CD14-positive monocyte (primary cell): ENCODE measurements around the gene PEX26. TPM values are rescaled to one million over a fixed set of nuclear protein-coding genes. Genes with fewer than 3 reads are reported as not detected.
A peak's percentile ranks its signal among the peaks of the same experiment; 100 is the strongest.

Source experiments
- DNase-seq, 3 donors: peaks; one replicate each; pipeline ENCODE4 v3.0.0-alpha.2; 2011 to 2022
- H2AFZ ChIP-seq: 2 replicates; pipeline ENCODE4 v1.6.0; 2012; ENCODE audit warnings: mild to moderate bottlenecking, low read depth, low read length, inconsistent platforms; ENCODE audit not compliant: insufficient read depth, poor library complexity, severe bottlenecking
- H3K27ac ChIP-seq, 2 donors: 1 replicate in 1 of 2; 2 replicates in 1 of 2; pipeline ENCODE4 v1.5.1; 2012 to 2013; ENCODE audit warnings: low read length in 2 of 2, control low read depth in 1 of 2, inconsistent platforms in 1 of 2, low read depth in 1 of 2, mild to moderate bottlenecking in 1 of 2
- H3K27me3 ChIP-seq, 2 donors: one replicate each; pipeline versions ENCODE4 v1.6.0 to v1.6.1; 2011 to 2013; ENCODE audit warnings: low read length in 2 of 2; ENCODE audit not compliant: control insufficient read depth in 2 of 2, insufficient read depth in 2 of 2
- H3K36me3 ChIP-seq, 2 donors: replicated peaks in 1 of 2; 1 replicate in 1 of 2; 2 replicates in 1 of 2; pipeline versions ENCODE4 v1.5.1 to v1.6.1; 2012 to 2013; ENCODE audit warnings: low read length in 2 of 2, control low read depth in 1 of 2, inconsistent platforms in 1 of 2, mild to moderate bottlenecking in 1 of 2; ENCODE audit not compliant: insufficient read depth in 2 of 2, control insufficient read depth in 1 of 2
- H3K4me1 ChIP-seq, 2 donors: 1 replicate in 1 of 2; 2 replicates in 1 of 2; pipeline versions ENCODE4 v1.5.1 to v1.6.1; 2012 to 2013; ENCODE audit warnings: low read length in 2 of 2, control low read depth in 1 of 2, inconsistent platforms in 1 of 2, mild to moderate bottlenecking in 1 of 2, moderate library complexity in 1 of 2; ENCODE audit not compliant: insufficient read depth in 2 of 2, control insufficient read depth in 1 of 2
- H3K4me2 ChIP-seq: replicated peaks from 2 replicates; pipeline ENCODE3; 2012; ENCODE audit warnings: low read length, moderate library complexity, mild to moderate bottlenecking; ENCODE audit not compliant: poor library complexity, severe bottlenecking; ENCODE audit errors: extremely low read depth
- H3K4me3 ChIP-seq, 3 experiments: fragments of 200-600 bp in 1 of 3; sonication (generic) in 1 of 3; replicated peaks in 1 of 3; 1 replicate in 2 of 3; 2 replicates in 1 of 3; pipeline ENCODE4 v1.5.1; 2011 to 2013; ENCODE audit warnings: low read length in 3 of 3, mild to moderate bottlenecking in 3 of 3, control low read depth in 2 of 3, low read depth in 2 of 3, inconsistent platforms in 1 of 3, moderate library complexity in 1 of 3
- H3K79me2 ChIP-seq: 2 replicates; pipeline ENCODE4 v1.6.0; 2012; ENCODE audit warnings: mild to moderate bottlenecking, control low read depth, inconsistent platforms, low read length, moderate library complexity; ENCODE audit not compliant: insufficient read depth
- H3K9ac ChIP-seq: 2 replicates; pipeline ENCODE4 v1.6.0; 2017; ENCODE audit warnings: low read length, mild to moderate bottlenecking; ENCODE audit not compliant: insufficient read depth, poor library complexity, severe bottlenecking
- H3K9me3 ChIP-seq, 2 donors: replicated peaks in 1 of 2; 1 replicate in 1 of 2; 2 replicates in 1 of 2; pipeline versions ENCODE4 v1.5.1 to v1.6.1; 2012 to 2013; ENCODE audit warnings: low read length in 2 of 2, control low read depth in 1 of 2; ENCODE audit not compliant: control insufficient read depth in 1 of 2, insufficient read depth in 1 of 2
- H4K20me1 ChIP-seq: 2 replicates; pipeline ENCODE4 v1.6.0; 2012; ENCODE audit warnings: mild to moderate bottlenecking, low read length, control low read depth, moderate library complexity; ENCODE audit not compliant: insufficient read depth
- H3K27ac Mint-ChIP-seq, 7 donors: one replicate each; pipeline ENCODE4 v1.8.0; 2020; ENCODE audit warnings: mild to moderate bottlenecking in 7 of 7, mixed read lengths in 7 of 7, moderate library complexity in 6 of 7, inconsistent platforms in 2 of 7
- H3K27me3 Mint-ChIP-seq, 3 donors: one replicate each; pipeline ENCODE4 v1.8.0; 2021 to 2022; ENCODE audit warnings: low read depth in 3 of 3, mild to moderate bottlenecking in 3 of 3, mixed read lengths in 3 of 3, moderate library complexity in 3 of 3, inconsistent platforms in 1 of 3
- H3K36me3 Mint-ChIP-seq, 2 donors: one replicate each; pipeline ENCODE4 v1.8.0; 2020; ENCODE audit warnings: mixed read lengths in 2 of 2, inconsistent platforms in 1 of 2, mild to moderate bottlenecking in 1 of 2
- H3K4me1 Mint-ChIP-seq: one replicate; pipeline ENCODE4 v1.8.0; 2020; ENCODE audit warnings: mild to moderate bottlenecking, mixed read lengths
- H3K4me3 Mint-ChIP-seq, 2 donors: one replicate each; pipeline ENCODE4 v1.8.0; 2020; ENCODE audit warnings: mild to moderate bottlenecking in 2 of 2, mixed read lengths in 2 of 2, moderate library complexity in 1 of 2
- H3K9me3 Mint-ChIP-seq, 7 donors: one replicate each; pipeline ENCODE4 v1.8.0; 2020 to 2022; ENCODE audit warnings: mixed read lengths in 7 of 7, mild to moderate bottlenecking in 6 of 7, moderate library complexity in 6 of 7, inconsistent platforms in 2 of 7
- CTCF ChIP-seq: fragments of 200-600 bp; IDR thresholded peaks from one replicate; pipeline ENCODE4 v1.8.0; 2022; ENCODE audit warnings: antibody characterized with exemption, mild to moderate bottlenecking
- WGBS: methylation state at CpG from one replicate; pipeline ENCODE4 v1.1.5; 2013; ENCODE audit warnings: missing lambda C conversion rate; ENCODE audit not compliant: insufficient coverage; 5-methylcytosine and 5-hydroxymethylcytosine counted together
- intact Hi-C, 2 donors: fragments of 100-400 bp; cut with micrococcal nuclease; formaldehyde crosslinking; loops; one replicate each; pipeline versions ENCODE4 v1.15.0 to v1.15.1; 2023
- polyA plus RNA-seq, 3 donors: library from polyadenylated mRNA; depleted of rRNA in 1 of 3; unstranded in 2 of 3; stranded (reverse) in 1 of 3; fragments of 300-500 nt in 2 of 3; fragments of >200 nt in 1 of 3; fragmentation: Illumina TruSeq in 2 of 3; gene quantifications; 1 replicate in 2 of 3; 2 replicates in 1 of 3; pipeline ENCODE4 v1.2.3, GENCODE V29; 2012 to 2021

The PEX26 gene
- polyA plus RNA-seq, 3 donors: 3.4 to 8.6 (median 3.7) TPM

GRCh38 chr22:18066181-18066859 lies 11.5 kb upstream of the PEX26 start:
- Histone ChIP-seq H3K4me1 (no peaks in the 10 kb centered on the region), H3K9me3 (no peaks in the 10 kb centered on the region), H4K20me1 (no peaks in the 10 kb centered on the region), H3K9ac (no peak overlapping the region), H2AFZ (peak overlapping the region; percentile 6), H3K4me2 (no peak overlapping the region), H3K36me3 (no peaks in the 10 kb centered on the region), H3K4me3 (no peak overlapping the region), H3K27ac (no peak overlapping the region), H3K27me3 (no peaks in the 10 kb centered on the region), H3K79me2 (no peaks in the 10 kb centered on the region)
- DNase-seq: no peak
- intact Hi-C loops: no loop called here
- peaks cover 0 to 5% (median 0%) of the 10 kb centered on the region in 7 donors for H3K9me3 Mint-ChIP-seq
- H3K27me3 Mint-ChIP-seq: peaks cover 12 to 21% (median 13%) of the 10 kb centered on the region in 3 donors
- no peak overlapping the region for H3K27ac Mint-ChIP-seq
- peaks cover 13% of the 10 kb centered on the region for H3K4me1 Mint-ChIP-seq
- peak overlapping the region in 1 of 2 donors; percentile 59 for H3K4me3 Mint-ChIP-seq
- H3K36me3 Mint-ChIP-seq: no peaks in the 10 kb centered on the region
- TF ChIP-seq CTCF: no peak
- WGBS: 57% methylated on average over 7 of the region's 12 CpGs

DNA sequence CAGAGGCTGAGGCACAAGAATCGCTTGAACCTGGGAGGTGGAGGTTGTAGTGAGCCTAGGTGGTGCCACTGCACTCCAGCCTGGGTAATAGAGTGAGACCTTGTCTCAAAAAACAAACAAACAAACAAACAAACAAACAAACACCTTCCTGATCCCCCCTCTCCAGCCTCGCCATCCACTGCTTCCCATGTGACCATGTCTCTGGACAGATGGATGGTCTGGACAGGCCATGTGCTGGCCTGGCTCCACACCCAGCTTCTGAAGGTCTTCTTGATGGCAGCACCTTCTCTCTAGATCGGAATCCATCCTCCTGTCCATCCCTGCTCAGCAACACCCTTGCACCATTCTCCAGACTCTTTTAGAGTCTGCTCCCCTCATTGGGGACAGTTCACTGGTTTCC lies 10.7 kb upstream of the PEX26 start:
- no peaks in the 10 kb centered on the region for H3K79me2 ChIP-seq
- H3K4me3 Mint-ChIP-seq: no peak overlapping the region
- H3K27ac Mint-ChIP-seq: no peak overlapping the region
- H3K9ac ChIP-seq: no peak overlapping the region
- H3K27me3 ChIP-seq: no peaks in the 10 kb centered on the region
- no peaks in the 10 kb centered on the region for H3K36me3 ChIP-seq
- H3K9me3 ChIP-seq: no peaks in the 10 kb centered on the region
- no peak overlapping the region for H3K4me2 ChIP-seq
- no peak overlapping the region for H2AFZ ChIP-seq
- DNase-seq: no peak
- H3K27ac ChIP-seq: no peak overlapping the region
- H3K4me1 ChIP-seq: no peaks in the 10 kb centered on the region
- WGBS: 97% methylated on average over 2 of the region's 3 CpGs
- H3K4me1 Mint-ChIP-seq: peaks cover 13% of the 10 kb centered on the region
- no peaks in the 10 kb centered on the region for H4K20me1 ChIP-seq
- intact Hi-C loops: no loop called here
- peaks cover 0 to 5% (median 0%) of the 10 kb centered on the region in 7 donors for H3K9me3 Mint-ChIP-seq
- no peak for TF ChIP-seq CTCF
- no peak overlapping the region for H3K4me3 ChIP-seq
- no peaks in the 10 kb centered on the region for H3K36me3 Mint-ChIP-seq
- peaks cover 12 to 22% (median 13%) of the 10 kb centered on the region in 3 donors for H3K27me3 Mint-ChIP-seq
